Measurements from ENCODE around the gene DDX59.

DDX59 gene

DNA sequence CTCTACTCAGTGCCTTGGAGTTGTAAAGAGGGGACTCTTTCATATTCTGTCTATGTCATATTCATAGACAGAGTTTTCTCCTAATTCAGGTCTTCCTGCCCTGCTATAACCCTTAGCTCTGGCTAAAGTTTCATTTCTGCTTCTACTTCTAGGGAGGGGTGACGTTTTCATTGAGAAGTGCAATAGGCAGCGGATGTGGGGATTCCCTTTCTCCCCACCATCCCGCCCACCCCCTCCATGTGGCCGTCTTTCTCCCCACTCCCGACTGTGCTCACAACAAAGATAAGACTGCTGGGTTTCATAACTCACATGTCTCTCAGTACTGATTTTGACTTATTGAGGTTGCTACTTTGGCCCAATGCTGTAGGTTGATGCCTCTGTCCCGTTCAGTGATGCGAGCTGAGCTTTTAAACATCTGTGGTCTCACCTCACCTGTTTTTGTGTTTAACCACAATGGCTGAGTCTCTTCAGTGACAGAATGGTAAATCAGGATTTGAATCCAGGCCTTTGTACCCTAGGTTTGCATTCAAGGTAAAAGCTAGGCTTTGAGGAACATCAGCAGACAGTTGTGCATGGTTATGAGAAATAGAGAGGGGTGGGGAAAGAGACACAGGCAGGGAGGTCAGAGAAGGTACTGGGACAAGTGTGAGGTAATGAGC is 41.4 kb downstream of the DDX59 start:
- DNase-seq = peak; percentile 63 to 71

DNA sequence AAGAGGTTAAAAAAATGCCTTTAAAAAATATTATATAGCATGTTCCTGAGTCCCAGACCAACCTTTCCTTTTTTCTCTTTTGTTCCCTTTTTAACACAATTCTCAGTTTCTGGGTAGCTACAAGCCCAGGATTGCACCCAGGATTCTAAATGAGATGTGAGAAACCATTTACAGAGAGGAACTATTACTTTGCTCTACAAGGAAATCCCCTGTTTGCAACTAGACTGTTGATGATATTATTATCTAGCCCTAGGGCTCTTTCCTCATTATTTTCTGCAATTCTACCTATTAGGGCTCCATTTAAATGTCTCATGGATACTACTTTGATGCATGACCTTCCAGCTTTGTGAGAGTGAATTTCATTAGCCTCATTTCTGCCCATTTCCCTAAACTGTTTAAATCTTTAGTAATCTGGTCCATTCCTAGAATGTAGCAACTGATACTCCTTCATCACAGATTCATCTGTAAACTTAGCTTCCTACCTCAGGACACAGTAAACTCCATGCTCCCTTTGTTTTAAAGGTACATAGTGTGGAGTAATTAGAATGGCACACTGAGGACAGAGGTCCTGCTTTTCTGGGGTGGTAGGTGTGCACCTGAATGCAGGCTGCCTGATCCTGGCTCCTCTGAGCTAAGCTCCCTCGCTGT is 42.0 kb downstream of the DDX59 start:
- DNase-seq = no peak

DNA sequence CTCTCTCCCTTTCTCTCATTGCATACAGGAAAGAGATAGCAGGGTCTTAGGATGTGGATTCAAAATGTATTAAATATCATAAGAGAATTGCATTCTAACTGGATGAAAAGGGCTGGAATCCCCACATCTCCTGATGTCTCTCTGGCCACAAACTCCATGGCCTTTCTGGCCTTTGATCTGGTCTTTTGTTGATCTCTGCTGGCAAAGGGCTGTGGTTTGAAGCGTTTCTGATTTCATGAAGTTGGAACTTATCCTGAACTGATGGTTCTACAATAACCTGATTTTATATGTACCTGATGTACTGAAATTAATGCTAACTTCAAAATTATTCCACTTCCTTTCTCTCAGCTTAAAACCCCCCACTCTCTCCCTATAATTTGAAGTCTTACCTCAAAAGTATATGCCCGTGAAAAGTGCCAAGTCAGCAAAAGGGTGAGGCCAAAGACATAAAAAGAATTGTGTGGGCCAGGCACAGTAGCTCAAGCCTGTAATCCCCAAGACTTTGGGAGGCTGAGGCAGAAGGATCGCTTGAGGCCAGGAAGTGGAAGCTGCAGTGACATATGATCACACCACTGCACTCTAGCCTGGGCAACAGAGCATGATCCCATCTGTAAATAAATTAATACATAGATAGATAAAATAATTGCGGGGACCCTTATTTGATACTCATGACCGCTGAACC is 42.7 kb downstream of the DDX59 start:
- DNase-seq = no peak

DNA sequence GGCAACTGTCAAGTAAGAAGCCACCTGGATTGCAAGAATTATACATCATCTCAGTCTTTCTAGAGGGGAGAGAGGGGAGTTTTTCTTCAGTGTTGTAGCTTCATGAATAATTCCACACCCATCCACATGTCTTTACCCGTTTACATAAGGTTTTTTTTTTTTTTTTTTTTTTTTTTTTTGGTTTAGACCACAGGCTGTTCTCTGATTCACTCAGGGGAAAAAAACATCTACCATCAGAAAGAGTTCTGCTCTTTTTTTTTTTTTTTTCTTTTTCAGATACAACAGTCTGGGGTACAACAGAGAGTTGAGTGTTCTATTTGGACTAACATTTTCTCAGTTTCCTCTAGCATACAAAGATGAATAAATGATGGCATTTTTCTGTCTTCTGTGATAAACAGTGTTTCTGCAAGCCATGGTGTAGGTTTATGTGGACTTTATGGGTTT is 44.3 kb downstream of the DDX59 start:
- no peak for DNase-seq

DNA sequence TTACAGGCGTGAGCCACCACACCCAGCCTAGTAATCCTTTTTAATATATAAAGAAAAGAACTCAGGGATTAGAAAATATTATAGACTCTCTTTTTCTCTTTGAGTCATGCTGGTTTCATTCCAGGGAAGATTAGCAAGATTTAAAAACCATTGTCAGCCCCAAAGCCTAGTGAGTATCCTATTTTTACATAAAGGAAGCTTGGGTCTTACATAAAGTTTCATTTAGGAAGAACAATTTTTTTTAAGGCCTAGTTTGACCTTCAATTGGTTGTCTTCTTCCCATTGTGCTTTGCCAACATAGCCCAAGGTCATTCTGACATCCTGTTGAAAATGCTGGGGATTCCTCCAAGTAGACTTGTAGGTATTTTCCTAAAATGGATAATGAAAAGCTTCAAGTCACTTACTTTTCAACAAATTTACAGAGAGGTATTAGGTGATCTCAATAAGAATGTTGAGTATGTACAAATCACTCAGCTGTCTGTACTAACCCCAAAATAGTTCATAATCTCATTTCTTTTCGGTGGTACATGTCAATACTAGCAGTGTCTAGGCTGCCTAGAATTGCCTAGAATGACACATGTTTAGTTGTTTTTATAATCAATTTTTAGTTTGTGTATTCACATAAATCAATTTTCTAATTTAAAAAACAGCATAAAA is 44.9 kb downstream of the DDX59 start:
- no peak for DNase-seq

DNA sequence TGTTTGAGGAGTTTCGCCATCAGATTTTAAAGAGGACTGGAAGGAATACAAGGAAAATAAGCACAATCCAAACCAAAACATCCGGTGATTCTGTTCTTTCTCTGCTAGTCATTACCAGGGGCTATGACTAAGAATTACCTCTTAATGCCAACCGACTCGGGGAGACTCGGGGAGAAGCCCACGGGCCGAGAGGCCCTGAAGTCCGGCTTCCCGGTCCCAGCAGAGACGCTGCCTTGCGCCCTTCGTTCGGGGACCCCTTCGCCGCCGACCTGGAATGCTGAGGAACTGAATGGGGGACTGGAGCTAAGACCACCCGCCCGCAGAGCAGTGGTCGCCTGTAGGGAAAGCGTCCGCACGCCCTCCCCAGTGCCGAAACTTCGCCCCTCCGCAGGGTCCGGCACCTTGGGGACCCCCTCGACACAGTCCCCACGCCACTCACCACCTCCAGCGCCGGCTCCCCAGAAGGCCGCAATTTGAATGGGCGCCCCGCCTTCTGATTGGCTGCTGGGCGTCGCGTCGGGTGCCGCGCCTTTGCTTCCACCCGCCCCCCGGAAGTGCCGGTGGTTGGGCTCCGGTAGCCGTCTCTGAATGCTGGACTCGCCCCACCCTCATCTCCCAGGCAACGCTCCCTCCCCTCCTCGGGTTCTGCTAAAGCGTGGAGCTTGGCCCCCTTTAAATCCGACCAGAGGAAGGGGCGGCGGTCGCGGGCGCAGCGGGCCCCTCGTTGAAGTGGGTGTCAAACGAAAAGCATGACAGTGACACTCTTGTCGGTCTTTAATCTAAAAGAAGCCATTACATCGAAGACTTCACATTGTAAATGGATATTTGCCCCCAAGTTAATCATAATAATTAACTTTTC is 49.2 kb downstream of the DDX59 start, which contains the start of gene KIF14:
TSS of gene KIF14 (minus strand) at position 479 of the 859 bp plus-strand sequence. CDS start 2,028 bp downstream, outside the sequence.
- DNase-seq = peak; percentile 93 to 95

DNA sequence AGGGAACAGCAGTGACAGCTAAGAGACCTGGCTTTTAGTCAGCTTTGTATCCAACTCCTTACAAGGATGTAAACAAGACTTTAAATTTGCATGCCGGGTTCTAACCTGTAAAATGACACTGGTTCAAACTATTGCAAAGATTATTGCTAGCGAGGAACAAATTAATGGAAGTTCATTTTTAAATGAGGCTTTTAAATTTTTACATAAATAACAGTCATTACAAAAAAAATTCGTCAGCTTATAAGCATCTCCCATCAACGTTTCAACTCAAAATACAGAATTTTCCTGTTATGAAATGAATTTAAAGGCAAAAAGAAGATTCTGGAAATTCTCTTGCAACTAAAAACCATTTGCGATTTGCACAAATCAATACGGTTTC is 49.8 kb downstream of the DDX59 start:
- DNase-seq = no peak

DNA sequence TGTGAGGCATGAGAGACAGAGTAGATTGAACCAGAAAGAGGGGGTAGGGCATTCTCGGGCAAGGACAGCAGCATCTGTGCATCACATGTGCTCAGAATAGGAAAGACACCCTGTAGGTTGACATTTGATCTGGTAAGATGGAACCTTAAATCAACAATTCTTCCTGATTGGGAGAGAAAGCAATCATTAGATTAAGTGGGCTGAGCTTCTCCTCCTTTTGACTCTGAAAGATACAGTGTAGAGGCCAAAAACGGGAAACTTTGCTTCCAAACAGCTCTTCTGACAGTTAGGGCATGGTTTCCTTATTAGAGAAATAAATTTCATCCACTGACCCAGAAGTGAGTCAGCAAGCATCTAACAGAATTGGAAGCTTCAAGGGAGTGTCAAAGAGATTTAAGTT is 58.9 kb downstream of the DDX59 start:
- DNase-seq = no peak

DNA sequence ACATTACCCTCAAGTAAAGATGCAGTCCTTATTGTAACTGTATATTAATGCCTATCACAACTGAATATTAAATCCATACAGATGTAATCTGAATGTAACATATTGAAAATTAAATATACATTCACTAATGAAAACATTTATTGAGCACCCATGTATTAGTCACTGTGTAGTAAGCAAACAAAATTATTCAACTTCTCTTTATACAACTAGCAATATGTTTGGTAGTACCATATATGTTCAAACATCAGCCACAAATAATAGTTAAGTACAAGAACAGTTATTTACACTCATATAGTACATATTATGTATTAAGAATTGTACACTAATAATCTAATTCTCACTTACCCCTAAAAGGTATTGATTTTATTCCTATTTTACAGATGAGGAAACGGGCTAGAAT is 67.1 kb downstream of the DDX59 start:
- DNase-seq = no peak

Data from activated CD4-positive, alpha-beta T cell treated with anti-CD3 and anti-CD28 coated beads, Interleukin-2, amount 50 U/mL, for 48 hours (primary cell).